Esophagus muscularis mucosa (tissue), 4 donors: ENCODE data around the gene TMEM209. TPM values are rescaled to one million over a fixed set of nuclear protein-coding genes. Genes with fewer than 3 reads are reported as not detected.

ENCODE experiments used
- DNase-seq: peaks from one replicate; pipeline ENCODE4 v3.0.0-alpha.2; 2017; ENCODE audit errors: extremely low spot score
- H3K27ac ChIP-seq, 4 donors: fragments of 200-600 bp; sonication (generic); replicated peaks in 1 of 4; 1 replicate in 3 of 4; 2 replicates in 1 of 4; pipeline ENCODE4 v1.5.1; 2016 to 2019; ENCODE audit warnings: mild to moderate bottlenecking in 1 of 4
- H3K27me3 ChIP-seq, 4 donors: fragments of 200-600 bp; sonication (generic); one replicate each; pipeline versions ENCODE4 v1.5.1 to v1.6.0; 2016 to 2019
- H3K36me3 ChIP-seq, 4 donors: fragments of 200-600 bp; sonication (generic); one replicate each; pipeline ENCODE4 v1.5.1; 2016 to 2019
- H3K4me1 ChIP-seq, 4 donors: fragments of 200-600 bp; sonication (generic); one replicate each; pipeline ENCODE4 v1.5.1; 2016 to 2019
- H3K4me3 ChIP-seq, 4 donors: fragments of 200-600 bp; sonication (generic); 1 replicate in 2 of 4; 2 replicates in 2 of 4; pipeline ENCODE4 v1.5.1; 2016 to 2019; ENCODE audit warnings: mild to moderate bottlenecking in 4 of 4, moderate library complexity in 1 of 4
- H3K9me3 ChIP-seq, 4 donors: fragments of 200-600 bp; sonication (generic); 1 replicate in 3 of 4; 2 replicates in 1 of 4; pipeline ENCODE4 v1.5.1; 2016 to 2019
- EP300 ChIP-seq: sonication (generic); formaldehyde crosslinking; IDR thresholded peaks from one replicate; pipeline ENCODE4 v1.6.1; 2017; ENCODE audit warnings: antibody characterized with exemption
- POLR2A ChIP-seq: fragments of 450-650 bp; IDR thresholded peaks from one replicate; pipeline ENCODE4 v1.6.1; 2017; ENCODE audit warnings: antibody characterized with exemption, moderate library complexity, mild to moderate bottlenecking, low read depth
- POLR2AphosphoS5 ChIP-seq, 2 donors: sonication (generic); formaldehyde crosslinking; IDR thresholded peaks; one replicate each; pipeline ENCODE4 v1.6.1; 2017; ENCODE audit warnings: antibody characterized with exemption in 2 of 2
- WGBS: methylation state at CpG from one replicate; pipeline ENCODE4 v1.1.5; 2018; 5-methylcytosine and 5-hydroxymethylcytosine counted together
- intact Hi-C: fragments of 100-400 bp; cut with DNase I; formaldehyde crosslinking; loops from one replicate; pipeline ENCODE4 v1.15.1; 2023
- total RNA-seq, 4 donors: library from RNA; depleted of rRNA; stranded (reverse); fragments of >200 nt; gene quantifications; one replicate each; pipeline versions ENCODE4 v1.1.0 to v1.2.1, GENCODE V29; 2016
- TF ChIP-seq, protein P1 (sequence below), 3 experiments: fragments of 200-600 bp in 2 of 3; fragments of 450-650 bp in 1 of 3; sonication (generic) in 2 of 3; IDR thresholded peaks; one replicate each; pipeline ENCODE4 v1.5.1; 2017 to 2019; ENCODE audit warnings: antibody characterized with exemption in 3 of 3, mild to moderate bottlenecking in 2 of 3, moderate library complexity in 1 of 3

TMEM209 gene
- total RNA-seq, 4 donors from 2014 or later: 6.8 to 8.7 (median 8.0) TPM

GRCh38 chr7:130174237-130174959 lies 30.8 kb downstream of the TMEM209 start:
- TF ChIP-seq POLR2AphosphoS5 (IDR thresholded peaks at IDR 0.05): no peak
- no peak for TF ChIP-seq EP300
- TF ChIP-seq POLR2A: no peak
- TF ChIP-seq, protein P1, sequence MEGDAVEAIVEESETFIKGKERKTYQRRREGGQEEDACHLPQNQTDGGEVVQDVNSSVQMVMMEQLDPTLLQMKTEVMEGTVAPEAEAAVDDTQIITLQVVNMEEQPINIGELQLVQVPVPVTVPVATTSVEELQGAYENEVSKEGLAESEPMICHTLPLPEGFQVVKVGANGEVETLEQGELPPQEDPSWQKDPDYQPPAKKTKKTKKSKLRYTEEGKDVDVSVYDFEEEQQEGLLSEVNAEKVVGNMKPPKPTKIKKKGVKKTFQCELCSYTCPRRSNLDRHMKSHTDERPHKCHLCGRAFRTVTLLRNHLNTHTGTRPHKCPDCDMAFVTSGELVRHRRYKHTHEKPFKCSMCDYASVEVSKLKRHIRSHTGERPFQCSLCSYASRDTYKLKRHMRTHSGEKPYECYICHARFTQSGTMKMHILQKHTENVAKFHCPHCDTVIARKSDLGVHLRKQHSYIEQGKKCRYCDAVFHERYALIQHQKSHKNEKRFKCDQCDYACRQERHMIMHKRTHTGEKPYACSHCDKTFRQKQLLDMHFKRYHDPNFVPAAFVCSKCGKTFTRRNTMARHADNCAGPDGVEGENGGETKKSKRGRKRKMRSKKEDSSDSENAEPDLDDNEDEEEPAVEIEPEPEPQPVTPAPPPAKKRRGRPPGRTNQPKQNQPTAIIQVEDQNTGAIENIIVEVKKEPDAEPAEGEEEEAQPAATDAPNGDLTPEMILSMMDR (IDR thresholded peaks at IDR 0.05): no peak
- no peaks in the 10 kb centered on the region for H3K9me3 ChIP-seq
- no peaks in the 10 kb centered on the region for H3K4me1 ChIP-seq
- H3K27me3 ChIP-seq: no peaks in the 10 kb centered on the region
- intact Hi-C loops: no loop called here
- no peak for DNase-seq
- H3K36me3 ChIP-seq: peaks cover 16 to 86% (median 63%) of the 10 kb centered on the region in 4 donors
- no peak overlapping the region for H3K4me3 ChIP-seq
- no peak overlapping the region for H3K27ac ChIP-seq
- 94% methylated on average over 4 of the region's 4 CpGs for WGBS

DNA sequence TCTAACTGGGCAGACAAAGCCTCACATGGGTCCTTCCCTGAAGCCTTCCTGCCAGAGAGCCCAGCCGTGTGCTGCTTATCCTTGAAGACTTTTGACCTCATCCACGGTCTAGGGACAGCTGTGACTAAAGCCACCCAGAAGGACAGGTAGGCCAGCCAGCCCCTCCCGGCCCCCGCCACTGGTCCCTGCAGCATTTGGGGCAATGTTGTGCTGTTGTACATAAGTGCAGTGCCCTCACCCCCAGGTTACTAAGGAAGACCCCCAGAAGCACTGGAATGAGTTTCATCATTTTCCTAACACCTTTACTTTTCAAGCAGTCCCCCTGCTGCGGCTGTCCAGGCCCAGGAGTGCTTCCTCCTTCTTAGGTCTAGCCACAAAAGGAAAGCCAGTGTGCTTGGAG lies 43.0 kb downstream of the TMEM209 start:
- WGBS: 90% methylated on average over 4 of the region's 5 CpGs
- Histone ChIP-seq H3K36me3 (peaks cover 29 to 79% (median 54%) of the 10 kb centered on the region in 4 donors), H3K9me3 (peaks cover 0 to 8% (median 0%) of the 10 kb centered on the region in 4 donors), H3K27ac (no peak overlapping the region), H3K4me1 (no peaks in the 10 kb centered on the region), H3K4me3 (no peak overlapping the region), H3K27me3 (no peaks in the 10 kb centered on the region)
- intact Hi-C loops: no loop called here
- DNase-seq: no peak
- TF ChIP-seq EP300: no peak

- no peak overlapping the region for H3K27ac ChIP-seq
- peaks cover 0 to 22% (median 6%) of the 10 kb centered on the region in 4 donors for H3K9me3 ChIP-seq
- peaks cover 19 to 64% (median 42%) of the 10 kb centered on the region in 4 donors for H3K36me3 ChIP-seq
- no peak overlapping the region for H3K4me3 ChIP-seq
- no peaks in the 10 kb centered on the region for H3K4me1 ChIP-seq
- intact Hi-C loops: no loop called here
- DNase-seq: no peak
- 97% methylated on average over 8 of the region's 8 CpGs for WGBS
- no peaks in the 10 kb centered on the region for H3K27me3 ChIP-seq
- TF ChIP-seq, protein P1 (IDR thresholded peaks at IDR 0.05): no peak
- no peak for TF ChIP-seq POLR2AphosphoS5 (IDR thresholded peaks at IDR 0.05)
- no peak for TF ChIP-seq EP300
- TF ChIP-seq POLR2A: no peak
These were observed 44.8 kb downstream of the TMEM209 start for GRCh38 chr7:130160455-130160854.

GRCh38 chr7:130160023-130160422 lies 45.2 kb downstream of the TMEM209 start:
- H3K36me3 ChIP-seq: peaks cover 17 to 63% (median 40%) of the 10 kb centered on the region in 4 donors
- H3K4me3 ChIP-seq: no peak overlapping the region
- no peak for DNase-seq
- no peak for TF ChIP-seq POLR2A
- no peak for TF ChIP-seq EP300
- no peak for TF ChIP-seq POLR2AphosphoS5 (IDR thresholded peaks at IDR 0.05)
- TF ChIP-seq, protein P1 (IDR thresholded peaks at IDR 0.05): no peak
- H3K27ac ChIP-seq: no peak overlapping the region
- WGBS: 100% methylated on average over 1 of the region's 2 CpGs
- peaks cover 0 to 22% (median 6%) of the 10 kb centered on the region in 4 donors for H3K9me3 ChIP-seq
- intact Hi-C loops: no loop called here
- H3K27me3 ChIP-seq: peaks cover 0 to 1% (median 0%) of the 10 kb centered on the region in 4 donors
- H3K4me1 ChIP-seq: no peaks in the 10 kb centered on the region

GRCh38 chr7:130157700-130158099 lies 47.5 kb downstream of the TMEM209 start:
- Histone ChIP-seq H3K27ac (no peak overlapping the region), H3K9me3 (peaks cover 0 to 22% (median 6%) of the 10 kb centered on the region in 4 donors), H3K27me3 (peaks cover 0 to 21% (median 0%) of the 10 kb centered on the region in 4 donors), H3K4me3 (no peak overlapping the region), H3K4me1 (peaks cover 0 to 4% (median 4%) of the 10 kb centered on the region in 4 donors), H3K36me3 (peaks cover 17 to 41% (median 29%) of the 10 kb centered on the region in 4 donors)
- intact Hi-C loops: no loop called here
- 93% methylated on average over 7 of the region's 7 CpGs for WGBS
- no peak for TF ChIP-seq POLR2A
- no peak for TF ChIP-seq EP300
- TF ChIP-seq, protein P1 (IDR thresholded peaks at IDR 0.05): no peak
- no peak for TF ChIP-seq POLR2AphosphoS5 (IDR thresholded peaks at IDR 0.05)
- no peak for DNase-seq
